WTC11 (cell line): Measurements from ENCODE around the gene EPHX1. TPM values are rescaled to one million over a fixed set of nuclear protein-coding genes. Genes with fewer than 3 reads are reported as not detected.

Experiments
- ATAC-seq: fragments of 200-7000 bp; cut with Tn5 transposase; 2 replicates; pipeline ENCODE4 v1.10.0; 2021; ENCODE audit warnings: mild to moderate bottlenecking, moderate library complexity
- CTCF ChIA-PET: fragments of 300-600 bp; sonication (Branson Sonifier 250); formaldehyde crosslinking; loops from one replicate; lab custom pipeline; 2021; ENCODE audit warnings: antibody characterized with exemption; lab: Charles Lee
- POLR2A ChIA-PET: fragments of 350-600 bp; sonication (Branson Sonifier 250); formaldehyde crosslinking; loops from one replicate; lab custom pipeline; 2021; ENCODE audit warnings: antibody characterized with exemption; lab: Charles Lee
- DNase-seq: peaks from one replicate; pipeline ENCODE4 v3.0.0; 2021; ENCODE audit warnings: low spot score
- H3K27ac Mint-ChIP-seq: 2 replicates; pipeline ENCODE4 v1.8.0; 2021; ENCODE audit warnings: mixed read lengths
- H3K27me3 Mint-ChIP-seq: 2 replicates; pipeline ENCODE4 v1.8.0; 2021; ENCODE audit warnings: low read depth, mild to moderate bottlenecking, moderate library complexity, mixed read lengths
- H3K36me3 Mint-ChIP-seq: 2 replicates; pipeline ENCODE4 v1.8.0; 2021; ENCODE audit warnings: mixed read lengths
- H3K4me1 Mint-ChIP-seq: 2 replicates; pipeline ENCODE4 v1.8.0; 2022; ENCODE audit warnings: mixed read lengths
- H3K4me3 Mint-ChIP-seq: 2 replicates; pipeline ENCODE4 v1.8.0; 2021; ENCODE audit warnings: mild to moderate bottlenecking, moderate library complexity, mixed read lengths
- H3K9me3 Mint-ChIP-seq: 2 replicates; pipeline ENCODE4 v1.8.0; 2021; ENCODE audit warnings: mixed read lengths
- ATF3 ChIP-seq: sonication (generic); formaldehyde crosslinking; conservative IDR thresholded peaks from 2 replicates; pipeline ENCODE4 v1.8.1; 2022; ENCODE audit warnings: mild to moderate bottlenecking, missing genetic modification reagents
- CBFB ChIP-seq: sonication (generic); formaldehyde crosslinking; IDR thresholded peaks from 2 replicates; pipeline ENCODE4 v1.8.1; 2022; ENCODE audit warnings: mild to moderate bottlenecking, low read depth, missing genetic modification reagents
- E2F1 ChIP-seq: sonication (generic); formaldehyde crosslinking; IDR thresholded peaks from 2 replicates; pipeline ENCODE4 v1.8.0; 2022; ENCODE audit warnings: mild to moderate bottlenecking, missing genetic modification reagents
- E2F5 ChIP-seq: sonication (generic); formaldehyde crosslinking; IDR thresholded peaks from 2 replicates; pipeline ENCODE4 v1.8.1; 2022; ENCODE audit warnings: mild to moderate bottlenecking, moderate library complexity, missing genetic modification reagents
- GTF2I ChIP-seq: fragments of 250-450 bp; sonication (Bioruptor Pico); conservative IDR thresholded peaks from 2 replicates; pipeline ENCODE4 v1.4.0; 2021; ENCODE audit warnings: mild to moderate bottlenecking
- JUN ChIP-seq: sonication (generic); formaldehyde crosslinking; IDR thresholded peaks from 2 replicates; pipeline ENCODE4 v1.8.0; 2023; ENCODE audit warnings: mild to moderate bottlenecking, missing genetic modification reagents
- NR2C2 ChIP-seq: sonication (generic); formaldehyde crosslinking; IDR thresholded peaks from 2 replicates; pipeline ENCODE4 v1.8.0; 2022; ENCODE audit warnings: mild to moderate bottlenecking, missing genetic modification reagents
- NR3C1 ChIP-seq: sonication (generic); formaldehyde crosslinking; conservative IDR thresholded peaks from 2 replicates; pipeline ENCODE4 v1.8.1; 2023; ENCODE audit warnings: low read depth, mild to moderate bottlenecking, missing genetic modification reagents
- PREB ChIP-seq: sonication (generic); formaldehyde crosslinking; IDR thresholded peaks from 2 replicates; pipeline ENCODE4 v1.8.1; 2022; ENCODE audit warnings: mild to moderate bottlenecking, missing genetic modification reagents, moderate library complexity, borderline replicate concordance
- RELA ChIP-seq: sonication (generic); formaldehyde crosslinking; IDR thresholded peaks from 2 replicates; pipeline ENCODE4 v1.8.1; 2022; ENCODE audit warnings: missing genetic modification reagents, mild to moderate bottlenecking, borderline replicate concordance
- TP53 ChIP-seq: sonication (generic); formaldehyde crosslinking; IDR thresholded peaks from 2 replicates; pipeline ENCODE4 v1.8.1; 2023; ENCODE audit warnings: mild to moderate bottlenecking, missing genetic modification reagents
- ZNF121 ChIP-seq: sonication (generic); formaldehyde crosslinking; IDR thresholded peaks from 2 replicates; pipeline ENCODE4 v1.8.0; 2023; ENCODE audit warnings: missing genetic modification reagents
- total RNA-seq: library from RNA; stranded (reverse); gene quantifications from 3 replicates; pipeline ENCODE4 v1.2.3, GENCODE V29; 2021
- TF ChIP-seq, protein P1 (sequence below): sonication (generic); formaldehyde crosslinking; IDR thresholded peaks from 2 replicates; pipeline ENCODE4 v1.8.1; 2023; ENCODE audit warnings: mild to moderate bottlenecking, missing genetic modification reagents
- TF ChIP-seq, protein P2 (sequence below): sonication (generic); formaldehyde crosslinking; IDR thresholded peaks from 2 replicates; pipeline ENCODE4 v1.8.0; 2022; ENCODE audit warnings: mild to moderate bottlenecking, missing genetic modification reagents
- TF ChIP-seq, protein P3 (sequence below): sonication (generic); formaldehyde crosslinking; IDR thresholded peaks from 2 replicates; pipeline ENCODE4 v1.8.1; 2023; ENCODE audit warnings: mild to moderate bottlenecking, missing genetic modification reagents, borderline replicate concordance
- TF ChIP-seq, protein P4 (sequence below): sonication (generic); formaldehyde crosslinking; IDR thresholded peaks from 2 replicates; pipeline ENCODE4 v1.8.1; 2022; ENCODE audit warnings: missing genetic modification reagents, borderline replicate concordance
- TF ChIP-seq, protein P5 (sequence below): sonication (generic); formaldehyde crosslinking; IDR thresholded peaks from 2 replicates; pipeline ENCODE4 v1.8.0; 2022; ENCODE audit warnings: mild to moderate bottlenecking, missing genetic modification reagents

Gene EPHX1
- total RNA-seq, 1 experiment from 2014 or later = 60.9 TPM

- CTCF ChIA-PET = interaction anchor here (0.6 to 1.3 kb wide), 7 partner anchors 53 to 414 kb away, joined by 3 to 7 read pairs (median 5); no protein-coding TSS in a partner anchor
- Mint-ChIP-seq H3K36me3 (peaks cover 86% of the 10 kb centered on the region), H3K9me3 (peaks cover 3% of the 10 kb centered on the region; the same call in 1 of the 2 replicates), H3K27ac (peak overlapping the region; percentile 15; the same call in 1 of the 2 replicates), H3K4me3 (no peak overlapping the region), H3K27me3 (no peaks in the 10 kb centered on the region), H3K4me1 (no peaks in the 10 kb centered on the region)
- TF ChIP-seq RELA (CRISPR knock-in tag) (no peak), PREB (no peak), TP53 (no peak), NR3C1 (CRISPR knock-in tag) (no peak), CBFB (no peak), NR2C2 (CRISPR knock-in tag) (no peak), E2F5 (no peak), ATF3 (CRISPR knock-in tag) (no peak), JUN (CRISPR knock-in tag) (no peak), E2F1 (CRISPR knock-in tag) (no peak), GTF2I (CRISPR knock-in tag) (no peak), ZNF121 (CRISPR knock-in tag) (no peak)
- TF ChIP-seq, protein P1, sequence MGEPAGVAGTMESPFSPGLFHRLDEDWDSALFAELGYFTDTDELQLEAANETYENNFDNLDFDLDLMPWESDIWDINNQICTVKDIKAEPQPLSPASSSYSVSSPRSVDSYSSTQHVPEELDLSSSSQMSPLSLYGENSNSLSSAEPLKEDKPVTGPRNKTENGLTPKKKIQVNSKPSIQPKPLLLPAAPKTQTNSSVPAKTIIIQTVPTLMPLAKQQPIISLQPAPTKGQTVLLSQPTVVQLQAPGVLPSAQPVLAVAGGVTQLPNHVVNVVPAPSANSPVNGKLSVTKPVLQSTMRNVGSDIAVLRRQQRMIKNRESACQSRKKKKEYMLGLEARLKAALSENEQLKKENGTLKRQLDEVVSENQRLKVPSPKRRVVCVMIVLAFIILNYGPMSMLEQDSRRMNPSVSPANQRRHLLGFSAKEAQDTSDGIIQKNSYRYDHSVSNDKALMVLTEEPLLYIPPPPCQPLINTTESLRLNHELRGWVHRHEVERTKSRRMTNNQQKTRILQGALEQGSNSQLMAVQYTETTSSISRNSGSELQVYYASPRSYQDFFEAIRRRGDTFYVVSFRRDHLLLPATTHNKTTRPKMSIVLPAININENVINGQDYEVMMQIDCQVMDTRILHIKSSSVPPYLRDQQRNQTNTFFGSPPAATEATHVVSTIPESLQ (CRISPR knock-in tag) = no peak
- TF ChIP-seq, protein P2, sequence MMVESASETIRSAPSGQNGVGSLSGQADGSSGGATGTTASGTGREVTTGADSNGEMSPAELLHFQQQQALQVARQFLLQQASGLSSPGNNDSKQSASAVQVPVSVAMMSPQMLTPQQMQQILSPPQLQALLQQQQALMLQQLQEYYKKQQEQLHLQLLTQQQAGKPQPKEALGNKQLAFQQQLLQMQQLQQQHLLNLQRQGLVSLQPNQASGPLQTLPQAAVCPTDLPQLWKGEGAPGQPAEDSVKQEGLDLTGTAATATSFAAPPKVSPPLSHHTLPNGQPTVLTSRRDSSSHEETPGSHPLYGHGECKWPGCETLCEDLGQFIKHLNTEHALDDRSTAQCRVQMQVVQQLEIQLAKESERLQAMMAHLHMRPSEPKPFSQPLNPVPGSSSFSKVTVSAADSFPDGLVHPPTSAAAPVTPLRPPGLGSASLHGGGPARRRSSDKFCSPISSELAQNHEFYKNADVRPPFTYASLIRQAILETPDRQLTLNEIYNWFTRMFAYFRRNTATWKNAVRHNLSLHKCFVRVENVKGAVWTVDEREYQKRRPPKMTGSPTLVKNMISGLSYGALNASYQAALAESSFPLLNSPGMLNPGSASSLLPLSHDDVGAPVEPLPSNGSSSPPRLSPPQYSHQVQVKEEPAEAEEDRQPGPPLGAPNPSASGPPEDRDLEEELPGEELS (CRISPR knock-in tag) = no peak
- TF ChIP-seq, protein P3, sequence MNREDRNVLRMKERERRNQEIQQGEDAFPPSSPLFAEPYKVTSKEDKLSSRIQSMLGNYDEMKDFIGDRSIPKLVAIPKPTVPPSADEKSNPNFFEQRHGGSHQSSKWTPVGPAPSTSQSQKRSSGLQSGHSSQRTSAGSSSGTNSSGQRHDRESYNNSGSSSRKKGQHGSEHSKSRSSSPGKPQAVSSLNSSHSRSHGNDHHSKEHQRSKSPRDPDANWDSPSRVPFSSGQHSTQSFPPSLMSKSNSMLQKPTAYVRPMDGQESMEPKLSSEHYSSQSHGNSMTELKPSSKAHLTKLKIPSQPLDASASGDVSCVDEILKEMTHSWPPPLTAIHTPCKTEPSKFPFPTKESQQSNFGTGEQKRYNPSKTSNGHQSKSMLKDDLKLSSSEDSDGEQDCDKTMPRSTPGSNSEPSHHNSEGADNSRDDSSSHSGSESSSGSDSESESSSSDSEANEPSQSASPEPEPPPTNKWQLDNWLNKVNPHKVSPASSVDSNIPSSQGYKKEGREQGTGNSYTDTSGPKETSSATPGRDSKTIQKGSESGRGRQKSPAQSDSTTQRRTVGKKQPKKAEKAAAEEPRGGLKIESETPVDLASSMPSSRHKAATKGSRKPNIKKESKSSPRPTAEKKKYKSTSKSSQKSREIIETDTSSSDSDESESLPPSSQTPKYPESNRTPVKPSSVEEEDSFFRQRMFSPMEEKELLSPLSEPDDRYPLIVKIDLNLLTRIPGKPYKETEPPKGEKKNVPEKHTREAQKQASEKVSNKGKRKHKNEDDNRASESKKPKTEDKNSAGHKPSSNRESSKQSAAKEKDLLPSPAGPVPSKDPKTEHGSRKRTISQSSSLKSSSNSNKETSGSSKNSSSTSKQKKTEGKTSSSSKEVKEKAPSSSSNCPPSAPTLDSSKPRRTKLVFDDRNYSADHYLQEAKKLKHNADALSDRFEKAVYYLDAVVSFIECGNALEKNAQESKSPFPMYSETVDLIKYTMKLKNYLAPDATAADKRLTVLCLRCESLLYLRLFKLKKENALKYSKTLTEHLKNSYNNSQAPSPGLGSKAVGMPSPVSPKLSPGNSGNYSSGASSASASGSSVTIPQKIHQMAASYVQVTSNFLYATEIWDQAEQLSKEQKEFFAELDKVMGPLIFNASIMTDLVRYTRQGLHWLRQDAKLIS (CRISPR knock-in tag) = no peak
- TF ChIP-seq, protein P4, sequence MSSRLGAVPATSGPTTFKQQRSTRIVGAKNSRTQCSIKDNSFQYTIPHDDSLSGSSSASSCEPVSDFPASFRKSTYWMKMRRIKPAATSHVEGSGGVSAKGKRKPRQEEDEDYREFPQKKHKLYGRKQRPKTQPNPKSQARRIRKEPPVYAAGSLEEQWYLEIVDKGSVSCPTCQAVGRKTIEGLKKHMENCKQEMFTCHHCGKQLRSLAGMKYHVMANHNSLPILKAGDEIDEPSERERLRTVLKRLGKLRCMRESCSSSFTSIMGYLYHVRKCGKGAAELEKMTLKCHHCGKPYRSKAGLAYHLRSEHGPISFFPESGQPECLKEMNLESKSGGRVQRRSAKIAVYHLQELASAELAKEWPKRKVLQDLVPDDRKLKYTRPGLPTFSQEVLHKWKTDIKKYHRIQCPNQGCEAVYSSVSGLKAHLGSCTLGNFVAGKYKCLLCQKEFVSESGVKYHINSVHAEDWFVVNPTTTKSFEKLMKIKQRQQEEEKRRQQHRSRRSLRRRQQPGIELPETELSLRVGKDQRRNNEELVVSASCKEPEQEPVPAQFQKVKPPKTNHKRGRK (CRISPR knock-in tag) = no peak
- TF ChIP-seq, protein P5, sequence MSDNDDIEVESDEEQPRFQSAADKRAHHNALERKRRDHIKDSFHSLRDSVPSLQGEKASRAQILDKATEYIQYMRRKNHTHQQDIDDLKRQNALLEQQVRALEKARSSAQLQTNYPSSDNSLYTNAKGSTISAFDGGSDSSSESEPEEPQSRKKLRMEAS (CRISPR knock-in tag) = no peak
- POLR2A ChIA-PET = no interaction called here
- DNase-seq (no peak), ATAC-seq (no peak)
Observed at GRCh38 chr1:225857256-225857655, 47.3 kb downstream of the EPHX1 start.
